Right lobe of liver (tissue), 6 donors: ENCODE data around the gene BOC. TPM values are rescaled to one million over a fixed set of nuclear protein-coding genes. Genes with fewer than 3 reads are reported as not detected.

ENCODE experiments used
- ATAC-seq, 4 donors: fragments of 200-7000 bp; cut with Tn5 transposase; one replicate each; pipeline ENCODE4 v1.9.1; 2020; ENCODE audit warnings: mild to moderate bottlenecking in 4 of 4, moderate library complexity in 4 of 4
- DNase-seq, 3 donors: peaks; one replicate each; pipeline ENCODE4 v3.0.0-alpha.2; 2020
- H3K27ac ChIP-seq, 3 donors: fragments of 200-600 bp; one replicate each; pipeline ENCODE4 v1.8.0; 2022
- H3K27me3 ChIP-seq, 2 donors: fragments of 200-600 bp; one replicate each; pipeline ENCODE4 v1.8.0; 2022
- H3K36me3 ChIP-seq, 4 donors: fragments of 200-600 bp; sonication (generic) in 1 of 4; one replicate each; pipeline versions ENCODE4 v1.5.1 to v1.8.0; 2017 to 2022; ENCODE audit warnings: control low read depth in 1 of 4
- H3K4me1 ChIP-seq, 4 donors: fragments of 200-600 bp; sonication (generic) in 1 of 4; one replicate each; pipeline versions ENCODE4 v1.5.1 to v1.8.0; 2017 to 2022; ENCODE audit warnings: control low read depth in 1 of 4
- H3K4me3 ChIP-seq, 3 donors: fragments of 200-600 bp; one replicate each; pipeline ENCODE4 v1.8.0; 2022
- H3K9me3 ChIP-seq, 4 donors: fragments of 200-600 bp; sonication (generic) in 1 of 4; one replicate each; pipeline versions ENCODE4 v1.5.1 to v1.8.0; 2017 to 2022; ENCODE audit warnings: control low read depth in 1 of 4
- CTCF ChIP-seq, 4 donors: fragments of 200-600 bp in 3 of 4; fragments of 450-650 bp in 1 of 4; IDR thresholded peaks; one replicate each; pipeline versions ENCODE4 v1.5.1 to v1.8.0; 2016 to 2022; ENCODE audit warnings: antibody characterized with exemption in 4 of 4, mild to moderate bottlenecking in 2 of 4
- POLR2A ChIP-seq: fragments of 450-650 bp; IDR thresholded peaks from one replicate; pipeline ENCODE4 v1.6.1; 2017; ENCODE audit warnings: antibody characterized with exemption, mild to moderate bottlenecking
- WGBS: methylation state at CpG from one replicate; pipeline ENCODE4 v1.1.6; 2018; ENCODE audit warnings: low coverage, low lambda C conversion rate; ENCODE audit not compliant: insufficient coverage; ENCODE audit errors: missing lambda C conversion rate; 5-methylcytosine and 5-hydroxymethylcytosine counted together
- intact Hi-C, 2 donors: fragments of 100-400 bp; cut with DNase I; formaldehyde crosslinking; loops; one replicate each; pipeline versions ENCODE4 v1.11.2 to v1.14.1; 2022
- total RNA-seq, 6 experiments: library from RNA; depleted of rRNA in 2 of 6; stranded (reverse); fragments of >200 nt in 2 of 6; fragmentation: NEBNext Ultra II Directional in 3 of 6; extraction: Animal tissue kit (Norgen Biotek cat#: 25700) in 3 of 6; gene quantifications; one replicate each; pipeline versions ENCODE4 v1.1.0 to v1.2.4, GENCODE V29; 2016 to 2023
- donor health status: DM: no; HTN: yes; CAD: no.
- donor health status: DM: no; HTN: no; CAD: no.
- donor health status: DM: no; HTN: no; CAD: no.
- donor health status: DM: no; HTN: yes; CAD: no.
- donor health status: DM: no; HTN: yes; CAD: no.

Gene BOC
- total RNA-seq, 6 experiments from 2014 or later, result 0.22 to 0.86 (median 0.49) TPM

- Histone ChIP-seq H3K4me3 (no peak overlapping the region), H3K36me3 (no peaks in the 10 kb centered on the region), H3K27me3 (no peaks in the 10 kb centered on the region), H3K9me3 (peaks cover 0 to 4% (median 0%) of the 10 kb centered on the region in 4 donors), H3K4me1 (no peaks in the 10 kb centered on the region), H3K27ac (no peak overlapping the region)
- DNase-seq (no peak), ATAC-seq (no peak)
- WGBS, result 64% methylated on average over 5 of the region's 5 CpGs
- intact Hi-C loops, result no loop called here
- TF ChIP-seq POLR2A (no peak), CTCF (IDR thresholded peaks at IDR 0.05) (no peak)
Measured at GRCh38 chr3:113186566-113186965, 24.8 kb upstream of the BOC start.

GRCh38 chr3:113193288-113193687, 18.1 kb upstream of the BOC start:
- H3K9me3 ChIP-seq, result peaks cover 0 to 2% (median 0%) of the 10 kb centered on the region in 4 donors
- no peak for TF ChIP-seq CTCF (IDR thresholded peaks at IDR 0.05)
- no peak for TF ChIP-seq POLR2A
- 42% methylated on average over 8 of the region's 8 CpGs for WGBS
- DNase-seq, result no peak
- H3K27me3 ChIP-seq, result no peaks in the 10 kb centered on the region
- no peaks in the 10 kb centered on the region for H3K36me3 ChIP-seq
- H3K27ac ChIP-seq, result no peak overlapping the region
- ATAC-seq, result no peak
- intact Hi-C loops, result no loop called here
- H3K4me3 ChIP-seq, result no peak overlapping the region
- no peaks in the 10 kb centered on the region for H3K4me1 ChIP-seq

GRCh38 chr3:113193719-113194118, 17.6 kb upstream of the BOC start:
- DNase-seq (no peak), ATAC-seq (no peak)
- no peaks in the 10 kb centered on the region for H3K4me1 ChIP-seq
- H3K4me3 ChIP-seq, result no peak overlapping the region
- H3K9me3 ChIP-seq, result no peaks in the 10 kb centered on the region
- WGBS, result 70% methylated on average over 1 of the region's 1 CpG
- intact Hi-C loops, result no loop called here
- TF ChIP-seq POLR2A (no peak), CTCF (IDR thresholded peaks at IDR 0.05) (no peak)
- no peaks in the 10 kb centered on the region for H3K36me3 ChIP-seq
- H3K27me3 ChIP-seq, result no peaks in the 10 kb centered on the region
- H3K27ac ChIP-seq, result no peak overlapping the region

- Histone ChIP-seq H3K9me3 (no peaks in the 10 kb centered on the region), H3K4me1 (no peaks in the 10 kb centered on the region), H3K27ac (no peak overlapping the region), H3K4me3 (no peak overlapping the region), H3K36me3 (no peaks in the 10 kb centered on the region), H3K27me3 (no peaks in the 10 kb centered on the region)
- no peak for TF ChIP-seq CTCF (IDR thresholded peaks at IDR 0.05)
- no peak for TF ChIP-seq POLR2A
- WGBS, result 80% methylated on average over 4 of the region's 4 CpGs
- ATAC-seq (no peak), DNase-seq (no peak)
- intact Hi-C loops, result no loop called here
Measured at GRCh38 chr3:113194823-113195401, 16.4 kb upstream of the BOC start.

GRCh38 chr3:113200351-113200750, 11.0 kb upstream of the BOC start:
- no peak overlapping the region for H3K27ac ChIP-seq
- no peak for DNase-seq
- H3K4me3 ChIP-seq, result no peak overlapping the region
- intact Hi-C loops, result no loop called here
- no peaks in the 10 kb centered on the region for H3K36me3 ChIP-seq
- no peaks in the 10 kb centered on the region for H3K4me1 ChIP-seq
- no peaks in the 10 kb centered on the region for H3K9me3 ChIP-seq
- H3K27me3 ChIP-seq, result no peaks in the 10 kb centered on the region
- ATAC-seq, result no peak
- TF ChIP-seq CTCF (IDR thresholded peaks at IDR 0.05) (no peak), POLR2A (no peak)
